Measurements from ENCODE around the gene ARHGAP24. TPM values are rescaled to one million over a fixed set of nuclear protein-coding genes. Genes with fewer than 3 reads are reported as not detected.

ARHGAP24 gene
- total and polyA plus RNA-seq, 2 of the 13 experiments (the other 11 are each of a cell fraction or from before 2014, with no cell fraction given): 0.07 to 0.55 TPM

DNA sequence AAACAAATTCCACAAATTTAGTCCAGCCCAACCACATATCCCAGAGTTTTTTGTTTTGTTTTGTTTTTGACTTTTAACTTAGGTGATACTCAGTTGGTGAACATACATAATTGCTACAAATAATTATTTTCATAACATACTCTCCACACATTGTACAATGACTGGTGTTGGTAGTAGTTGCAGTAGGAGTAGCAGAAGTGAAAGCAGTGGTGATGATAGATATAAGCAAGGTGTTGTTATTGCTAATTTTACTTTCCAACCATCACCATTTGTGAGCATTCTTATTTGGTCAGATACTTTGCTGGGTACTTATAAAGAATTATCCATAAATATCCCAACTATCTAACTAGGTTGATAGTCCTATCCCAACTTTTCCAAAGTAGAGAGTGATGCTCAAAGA lies 47.3 kb downstream of the ARHGAP24 start:
- no peak for FAIRE-seq
- Histone ChIP-seq H3K4me1 (ENCODE audit: insufficient read depth, low read length) (no peaks in the 10 kb centered on the region), H3K27ac (ENCODE audit: extremely low read length, insufficient read depth, low read length) (no peak overlapping the region), H3K9ac (ENCODE audit: insufficient read depth, low read depth, low read length) (no peak overlapping the region), H3K9me3 (ENCODE audit: low read length) (no peaks in the 10 kb centered on the region), H3K36me3 (replicated peaks in 1 of 2; ENCODE audit: control insufficient read depth in 1 of 2, insufficient read depth in 2 of 2, low read length in 2 of 2) (no peaks in the 10 kb centered on the region), H3K4me3 (replicated peaks in 1 of 3; ENCODE audit: insufficient read depth in 1 of 3, low read depth in 2 of 3, low read length in 3 of 3) (no peak overlapping the region), H3K79me2 (ENCODE audit: insufficient read depth, low read length) (no peaks in the 10 kb centered on the region), H4K20me1 (ENCODE audit: insufficient read depth, low read length) (no peaks in the 10 kb centered on the region), H2AFZ (ENCODE audit: low read length) (no peak overlapping the region), H3K27me3 (ENCODE audit: control insufficient read depth in 1 of 2, insufficient read depth in 2 of 2, low read length in 2 of 2) (no peaks in the 10 kb centered on the region), H3K4me2 (ENCODE audit: low read depth, low read length) (no peak overlapping the region)
- intact Hi-C loops (cut with micrococcal nuclease; ENCODE audit: unreplicated experiment): no loop called here
- in situ Hi-C loops (cut with HindIII; ENCODE audit: extremely low pct_ligation_motif_present, low pct_unique_long_range_greater_than_20kb): no loop called here
- no peak for DNase-seq (ENCODE audit: low spot score)
- ChIA-PET POLR2A (no interaction called here), CTCF (ENCODE audit: low intra/inter-chr PET ratio, low total read pairs) (no interaction called here)
- no peak for ATAC-seq
- no TSS peak for BruUV-seq (replicated peaks)
- TF ChIP-seq, protein P1, sequence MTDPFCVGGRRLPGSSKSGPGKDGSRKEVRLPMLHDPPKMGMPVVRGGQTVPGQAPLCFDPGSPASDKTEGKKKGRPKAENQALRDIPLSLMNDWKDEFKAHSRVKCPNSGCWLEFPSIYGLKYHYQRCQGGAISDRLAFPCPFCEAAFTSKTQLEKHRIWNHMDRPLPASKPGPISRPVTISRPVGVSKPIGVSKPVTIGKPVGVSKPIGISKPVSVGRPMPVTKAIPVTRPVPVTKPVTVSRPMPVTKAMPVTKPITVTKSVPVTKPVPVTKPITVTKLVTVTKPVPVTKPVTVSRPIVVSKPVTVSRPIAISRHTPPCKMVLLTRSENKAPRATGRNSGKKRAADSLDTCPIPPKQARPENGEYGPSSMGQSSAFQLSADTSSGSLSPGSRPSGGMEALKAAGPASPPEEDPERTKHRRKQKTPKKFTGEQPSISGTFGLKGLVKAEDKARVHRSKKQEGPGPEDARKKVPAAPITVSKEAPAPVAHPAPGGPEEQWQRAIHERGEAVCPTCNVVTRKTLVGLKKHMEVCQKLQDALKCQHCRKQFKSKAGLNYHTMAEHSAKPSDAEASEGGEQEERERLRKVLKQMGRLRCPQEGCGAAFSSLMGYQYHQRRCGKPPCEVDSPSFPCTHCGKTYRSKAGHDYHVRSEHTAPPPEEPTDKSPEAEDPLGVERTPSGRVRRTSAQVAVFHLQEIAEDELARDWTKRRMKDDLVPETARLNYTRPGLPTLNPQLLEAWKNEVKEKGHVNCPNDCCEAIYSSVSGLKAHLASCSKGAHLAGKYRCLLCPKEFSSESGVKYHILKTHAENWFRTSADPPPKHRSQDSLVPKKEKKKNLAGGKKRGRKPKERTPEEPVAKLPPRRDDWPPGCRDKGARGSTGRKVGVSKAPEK (CRISPR knock-in tag; IDR thresholded peaks at IDR 0.05; ENCODE audit: borderline replicate concordance): no peak
- TF ChIP-seq, protein P2, sequence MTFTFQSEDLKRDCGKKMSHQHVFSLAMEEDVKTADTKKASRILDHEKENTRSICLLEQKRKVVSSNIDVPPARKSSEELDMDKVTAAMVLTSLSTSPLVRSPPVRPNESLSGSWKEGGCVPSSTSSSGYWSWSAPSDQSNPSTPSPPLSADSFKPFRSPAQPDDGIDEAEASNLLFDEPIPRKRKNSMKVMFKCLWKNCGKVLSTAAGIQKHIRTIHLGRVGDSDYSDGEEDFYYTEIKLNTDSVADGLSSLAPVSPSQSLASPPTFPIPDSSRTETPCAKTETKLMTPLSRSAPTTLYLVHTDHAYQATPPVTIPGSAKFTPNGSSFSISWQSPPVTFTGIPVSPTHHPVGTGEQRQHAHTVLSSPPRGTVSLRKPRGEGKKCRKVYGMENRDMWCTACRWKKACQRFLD (CRISPR knock-in tag; IDR thresholded peaks at IDR 0.05; ENCODE audit: borderline replicate concordance): no peak
- no peak for TF ChIP-seq ZNF251 (CRISPR knock-in tag; IDR thresholded peaks at IDR 0.05)
- no peak for TF ChIP-seq CBX2 (IDR thresholded peaks at IDR 0.05; ENCODE audit: low read depth, low read length)
- no peak for TF ChIP-seq CBX2 (CRISPR knock-in tag; IDR thresholded peaks at IDR 0.05; ENCODE audit: low read depth)
- TF ChIP-seq UBTF (CRISPR knock-in tag; IDR thresholded peaks at IDR 0.05): no peak
- no peak for TF ChIP-seq RXRA (CRISPR knock-in tag; IDR thresholded peaks at IDR 0.05)
- TF ChIP-seq ZNF510 (CRISPR knock-in tag; IDR thresholded peaks at IDR 0.05; ENCODE audit: low read depth): no peak
- TF ChIP-seq, protein P3, sequence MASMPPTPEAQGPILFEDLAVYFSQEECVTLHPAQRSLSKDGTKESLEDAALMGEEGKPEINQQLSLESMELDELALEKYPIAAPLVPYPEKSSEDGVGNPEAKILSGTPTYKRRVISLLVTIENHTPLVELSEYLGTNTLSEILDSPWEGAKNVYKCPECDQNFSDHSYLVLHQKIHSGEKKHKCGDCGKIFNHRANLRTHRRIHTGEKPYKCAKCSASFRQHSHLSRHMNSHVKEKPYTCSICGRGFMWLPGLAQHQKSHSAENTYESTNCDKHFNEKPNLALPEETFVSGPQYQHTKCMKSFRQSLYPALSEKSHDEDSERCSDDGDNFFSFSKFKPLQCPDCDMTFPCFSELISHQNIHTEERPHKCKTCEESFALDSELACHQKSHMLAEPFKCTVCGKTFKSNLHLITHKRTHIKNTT (CRISPR knock-in tag; IDR thresholded peaks at IDR 0.05): no peak
- no peak for TF ChIP-seq FOXA1 (IDR thresholded peaks at IDR 0.05)
- TF ChIP-seq FOXA1 (CRISPR knock-in tag; IDR thresholded peaks at IDR 0.05): no peak
- no peak for TF ChIP-seq ZNF839 (CRISPR knock-in tag; IDR thresholded peaks at IDR 0.05; ENCODE audit: borderline replicate concordance)
- no peak for TF ChIP-seq ZNF674 (CRISPR knock-in tag; IDR thresholded peaks at IDR 0.05; ENCODE audit: low read depth)
- TF ChIP-seq ZSCAN31 (CRISPR knock-in tag; IDR thresholded peaks at IDR 0.05; ENCODE audit: low read depth): no peak
- no peak for TF ChIP-seq ZC3H4 (CRISPR knock-in tag; IDR thresholded peaks at IDR 0.05; ENCODE audit: borderline replicate concordance)
- TF ChIP-seq FOXJ3 (CRISPR knock-in tag; IDR thresholded peaks at IDR 0.05; ENCODE audit: borderline replicate concordance): no peak

All from HepG2 (cell line).